ENCODE data around the gene ACOT11. TPM values are rescaled to one million over a fixed set of nuclear protein-coding genes. Genes with fewer than 3 reads are reported as not detected.
A peak's percentile ranks its signal among the peaks of the same experiment; 100 is the strongest.

ACOT11 gene
- total and polyA plus RNA-seq, 2 of the 13 experiments (the other 11 are each of a cell fraction or from before 2014, with no cell fraction given), result 2.6 to 3.3 TPM

DNA sequence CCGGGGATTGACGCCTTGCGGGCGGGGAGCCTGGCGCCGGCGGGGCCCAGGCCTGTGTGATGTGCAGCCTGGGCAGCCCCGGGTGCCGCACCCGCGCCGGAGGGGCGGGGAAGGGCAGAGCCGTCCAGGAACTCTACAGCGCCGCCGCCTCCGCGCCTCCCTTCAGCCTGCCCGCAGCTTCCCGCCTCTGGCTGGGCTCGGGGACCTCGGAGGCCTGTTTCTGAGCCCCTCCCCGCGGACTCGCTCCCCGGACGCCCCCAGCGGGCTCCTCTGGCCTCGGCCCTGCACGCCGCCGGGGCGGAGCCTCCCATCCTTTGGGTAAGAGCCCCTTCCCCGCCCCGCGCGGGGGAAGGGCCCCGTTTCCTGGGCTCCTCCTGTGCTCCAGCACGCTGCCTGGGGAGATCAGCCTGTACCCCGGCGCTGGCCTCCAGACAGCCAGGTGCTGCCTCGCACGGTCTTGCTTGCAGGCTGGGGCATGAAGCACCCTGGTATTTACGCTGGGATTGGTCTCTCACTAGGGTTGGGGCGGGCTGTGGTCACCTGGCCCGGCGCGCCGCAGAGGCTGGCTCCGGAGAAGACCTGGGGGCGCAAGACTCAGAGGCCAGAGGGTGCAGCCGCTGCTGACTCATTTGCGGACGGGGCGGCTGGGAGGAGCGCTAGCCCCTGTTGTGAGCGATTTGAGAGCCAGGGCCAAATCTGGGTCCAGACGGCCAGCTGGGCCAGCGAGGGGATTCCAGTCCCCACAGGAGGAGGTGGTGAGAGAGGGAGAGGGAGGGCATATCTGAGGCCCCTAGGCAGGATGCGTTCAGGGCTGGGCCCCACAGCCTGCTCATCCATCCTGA lies 5.7 kb upstream of the ACOT11 start (continued):
- TF ChIP-seq, protein P1, sequence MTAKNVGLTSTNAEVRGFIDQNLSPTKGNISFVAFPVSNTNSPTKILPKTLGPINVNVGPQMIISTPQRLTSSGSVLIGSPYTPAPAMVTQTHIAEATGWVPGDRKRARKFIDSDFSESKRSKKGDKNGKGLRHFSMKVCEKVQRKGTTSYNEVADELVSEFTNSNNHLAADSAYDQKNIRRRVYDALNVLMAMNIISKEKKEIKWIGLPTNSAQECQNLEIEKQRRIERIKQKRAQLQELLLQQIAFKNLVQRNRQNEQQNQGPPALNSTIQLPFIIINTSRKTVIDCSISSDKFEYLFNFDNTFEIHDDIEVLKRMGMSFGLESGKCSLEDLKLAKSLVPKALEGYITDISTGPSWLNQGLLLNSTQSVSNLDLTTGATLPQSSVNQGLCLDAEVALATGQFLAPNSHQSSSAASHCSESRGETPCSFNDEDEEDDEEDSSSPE (CRISPR knock-in tag; IDR thresholded peaks at IDR 0.05), result peak; percentile 82
- TF ChIP-seq, protein P2, sequence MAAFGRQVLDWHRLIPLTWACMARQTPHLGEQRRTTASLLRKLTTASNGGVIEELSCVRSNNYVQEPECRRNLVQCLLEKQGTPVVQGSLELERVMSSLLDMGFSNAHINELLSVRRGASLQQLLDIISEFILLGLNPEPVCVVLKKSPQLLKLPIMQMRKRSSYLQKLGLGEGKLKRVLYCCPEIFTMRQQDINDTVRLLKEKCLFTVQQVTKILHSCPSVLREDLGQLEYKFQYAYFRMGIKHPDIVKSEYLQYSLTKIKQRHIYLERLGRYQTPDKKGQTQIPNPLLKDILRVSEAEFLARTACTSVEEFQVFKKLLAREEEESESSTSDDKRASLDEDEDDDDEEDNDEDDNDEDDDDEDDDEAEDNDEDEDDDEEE (CRISPR knock-in tag; IDR thresholded peaks at IDR 0.05), result no peak; the same call in 1 of the 2 replicates
- TF ChIP-seq RXRA (CRISPR knock-in tag; IDR thresholded peaks at IDR 0.05) (peak; percentile 48; the same call in 1 of the 2 replicates), CREB1 (IDR thresholded peaks at IDR 0.05) (no peak), CREB1 (CRISPR knock-in tag; IDR thresholded peaks at IDR 0.05) (peak; percentile 53; the same call in 1 of the 2 replicates), THYN1 (CRISPR knock-in tag; IDR thresholded peaks at IDR 0.05; ENCODE audit: borderline replicate concordance, low read depth) (no peak), ZSCAN25 (CRISPR knock-in tag; IDR thresholded peaks at IDR 0.05) (no peak), SSRP1 (CRISPR knock-in tag; IDR thresholded peaks at IDR 0.05) (no peak), KLF9 (CRISPR knock-in tag; IDR thresholded peaks at IDR 0.05; ENCODE audit: low read depth) (no peak), HNRNPL (IDR thresholded peaks at IDR 0.05; ENCODE audit: low read depth, low read length) (no peak), HDAC2 (CRISPR knock-in tag; IDR thresholded peaks at IDR 0.05) (peak; percentile 61), HMG20B (CRISPR knock-in tag; conservative IDR thresholded peaks at IDR 0.05) (no peak), ETV6 (CRISPR knock-in tag; conservative IDR thresholded peaks at IDR 0.05) (peak; percentile 30; the same call in 1 of the 2 replicates), ZSCAN12 (CRISPR knock-in tag; IDR thresholded peaks at IDR 0.05) (peak; percentile 71; the same call in 1 of the 2 replicates), PPARG (CRISPR knock-in tag; conservative IDR thresholded peaks at IDR 0.05) (no peak; the same call in 1 of the 2 replicates), PAX8 (CRISPR knock-in tag; IDR thresholded peaks at IDR 0.05; ENCODE audit: borderline replicate concordance) (no peak), ZNF256 (CRISPR knock-in tag; conservative IDR thresholded peaks at IDR 0.05) (no peak), GATAD1 (CRISPR knock-in tag; IDR thresholded peaks at IDR 0.05) (peak; percentile 31; the same call in 1 of the 2 replicates), ZNF282 (IDR thresholded peaks at IDR 0.05; ENCODE audit: partially characterized antibody) (no peak), REL (CRISPR knock-in tag; conservative IDR thresholded peaks at IDR 0.05) (peak; percentile 37; the same call in 1 of the 2 replicates)
- TF ChIP-seq, protein P3, sequence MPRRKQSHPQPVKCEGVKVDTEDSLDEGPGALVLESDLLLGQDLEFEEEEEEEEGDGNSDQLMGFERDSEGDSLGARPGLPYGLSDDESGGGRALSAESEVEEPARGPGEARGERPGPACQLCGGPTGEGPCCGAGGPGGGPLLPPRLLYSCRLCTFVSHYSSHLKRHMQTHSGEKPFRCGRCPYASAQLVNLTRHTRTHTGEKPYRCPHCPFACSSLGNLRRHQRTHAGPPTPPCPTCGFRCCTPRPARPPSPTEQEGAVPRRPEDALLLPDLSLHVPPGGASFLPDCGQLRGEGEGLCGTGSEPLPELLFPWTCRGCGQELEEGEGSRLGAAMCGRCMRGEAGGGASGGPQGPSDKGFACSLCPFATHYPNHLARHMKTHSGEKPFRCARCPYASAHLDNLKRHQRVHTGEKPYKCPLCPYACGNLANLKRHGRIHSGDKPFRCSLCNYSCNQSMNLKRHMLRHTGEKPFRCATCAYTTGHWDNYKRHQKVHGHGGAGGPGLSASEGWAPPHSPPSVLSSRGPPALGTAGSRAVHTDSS (CRISPR knock-in tag; conservative IDR thresholded peaks at IDR 0.05), result no peak
- TF ChIP-seq, protein P4, sequence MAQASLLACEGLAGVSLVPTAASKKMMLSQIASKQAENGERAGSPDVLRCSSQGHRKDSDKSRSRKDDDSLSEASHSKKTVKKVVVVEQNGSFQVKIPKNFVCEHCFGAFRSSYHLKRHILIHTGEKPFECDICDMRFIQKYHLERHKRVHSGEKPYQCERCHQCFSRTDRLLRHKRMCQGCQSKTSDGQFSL (CRISPR knock-in tag; IDR thresholded peaks at IDR 0.05), result peak; percentile 72; the same call in 1 of the 2 replicates
- TF ChIP-seq, protein P5, sequence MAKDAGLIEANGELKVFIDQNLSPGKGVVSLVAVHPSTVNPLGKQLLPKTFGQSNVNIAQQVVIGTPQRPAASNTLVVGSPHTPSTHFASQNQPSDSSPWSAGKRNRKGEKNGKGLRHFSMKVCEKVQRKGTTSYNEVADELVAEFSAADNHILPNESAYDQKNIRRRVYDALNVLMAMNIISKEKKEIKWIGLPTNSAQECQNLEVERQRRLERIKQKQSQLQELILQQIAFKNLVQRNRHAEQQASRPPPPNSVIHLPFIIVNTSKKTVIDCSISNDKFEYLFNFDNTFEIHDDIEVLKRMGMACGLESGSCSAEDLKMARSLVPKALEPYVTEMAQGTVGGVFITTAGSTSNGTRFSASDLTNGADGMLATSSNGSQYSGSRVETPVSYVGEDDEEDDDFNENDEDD (CRISPR knock-in tag; IDR thresholded peaks at IDR 0.05; ENCODE audit: borderline replicate concordance), result peak; percentile 85; the same call in 1 of the 2 replicates
- TF ChIP-seq, protein P6, sequence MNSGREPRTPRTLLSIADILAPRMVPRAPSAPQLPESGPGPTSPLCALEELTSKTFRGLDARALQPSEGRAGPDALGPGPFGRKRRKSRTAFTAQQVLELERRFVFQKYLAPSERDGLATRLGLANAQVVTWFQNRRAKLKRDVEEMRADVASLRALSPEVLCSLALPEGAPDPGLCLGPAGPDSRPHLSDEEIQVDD (CRISPR knock-in tag; IDR thresholded peaks at IDR 0.05; ENCODE audit: borderline replicate concordance), result no peak
- TF ChIP-seq, protein P7, sequence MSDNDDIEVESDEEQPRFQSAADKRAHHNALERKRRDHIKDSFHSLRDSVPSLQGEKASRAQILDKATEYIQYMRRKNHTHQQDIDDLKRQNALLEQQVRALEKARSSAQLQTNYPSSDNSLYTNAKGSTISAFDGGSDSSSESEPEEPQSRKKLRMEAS (IDR thresholded peaks at IDR 0.05), result peak; percentile 61; the same call in 1 of the 2 replicates

Measured in HepG2 (cell line).